ENCODE measurements around the gene MARCHF6.

DNA sequence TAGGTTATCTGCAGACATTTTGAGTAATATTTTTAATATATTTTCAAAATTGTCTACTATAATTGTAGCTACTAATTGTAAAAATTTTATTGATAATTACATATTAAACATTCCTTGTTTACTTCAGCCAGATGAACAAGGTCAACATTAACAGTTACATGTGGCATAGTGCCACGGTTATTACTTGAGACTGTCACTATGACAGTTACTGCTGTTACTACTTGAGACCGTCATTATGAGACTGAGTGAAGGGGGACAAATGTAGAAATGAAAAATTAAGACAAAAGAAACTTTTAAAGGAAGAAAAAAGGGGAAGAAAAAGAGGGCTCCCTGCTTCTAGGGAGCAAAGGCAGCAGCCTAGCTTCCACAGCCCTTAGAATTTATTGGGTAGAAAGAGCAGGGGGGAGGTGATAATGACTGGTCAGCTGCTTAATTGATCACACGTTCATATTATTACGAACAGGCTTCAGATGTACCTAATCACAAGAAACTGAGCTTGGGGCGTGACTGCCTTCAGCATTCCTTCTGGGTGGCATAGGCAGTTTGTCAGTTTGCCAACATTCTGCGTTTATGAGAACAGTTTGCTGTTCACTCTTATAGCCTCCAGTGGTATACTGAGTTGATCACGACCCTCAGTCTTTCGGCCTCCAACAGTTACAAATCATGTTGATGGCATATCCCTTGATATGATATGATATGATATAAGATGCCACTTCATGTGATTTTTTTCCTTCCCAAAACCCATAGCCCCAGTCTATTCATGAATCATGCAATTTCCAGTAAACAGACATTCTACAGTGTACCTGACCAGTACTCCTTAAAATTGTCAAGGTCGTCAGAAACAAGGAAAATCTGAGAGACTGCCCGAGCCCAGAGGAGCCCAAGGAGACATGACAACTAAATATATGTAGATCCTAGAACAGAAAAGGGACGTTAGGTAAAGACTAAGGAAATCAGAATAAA is 13.1 kb downstream of the MARCHF6 start:
- TF ChIP-seq, protein P1, sequence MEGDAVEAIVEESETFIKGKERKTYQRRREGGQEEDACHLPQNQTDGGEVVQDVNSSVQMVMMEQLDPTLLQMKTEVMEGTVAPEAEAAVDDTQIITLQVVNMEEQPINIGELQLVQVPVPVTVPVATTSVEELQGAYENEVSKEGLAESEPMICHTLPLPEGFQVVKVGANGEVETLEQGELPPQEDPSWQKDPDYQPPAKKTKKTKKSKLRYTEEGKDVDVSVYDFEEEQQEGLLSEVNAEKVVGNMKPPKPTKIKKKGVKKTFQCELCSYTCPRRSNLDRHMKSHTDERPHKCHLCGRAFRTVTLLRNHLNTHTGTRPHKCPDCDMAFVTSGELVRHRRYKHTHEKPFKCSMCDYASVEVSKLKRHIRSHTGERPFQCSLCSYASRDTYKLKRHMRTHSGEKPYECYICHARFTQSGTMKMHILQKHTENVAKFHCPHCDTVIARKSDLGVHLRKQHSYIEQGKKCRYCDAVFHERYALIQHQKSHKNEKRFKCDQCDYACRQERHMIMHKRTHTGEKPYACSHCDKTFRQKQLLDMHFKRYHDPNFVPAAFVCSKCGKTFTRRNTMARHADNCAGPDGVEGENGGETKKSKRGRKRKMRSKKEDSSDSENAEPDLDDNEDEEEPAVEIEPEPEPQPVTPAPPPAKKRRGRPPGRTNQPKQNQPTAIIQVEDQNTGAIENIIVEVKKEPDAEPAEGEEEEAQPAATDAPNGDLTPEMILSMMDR (conservative IDR thresholded peaks at IDR 0.05; ENCODE audit: low read depth, low read length), result no peak
- no peak for TF ChIP-seq EZH2 (IDR thresholded peaks at IDR 0.05; ENCODE audit: borderline replicate concordance, low read depth, low read length, poor library complexity, severe bottlenecking)
